Upper lobe of left lung (tissue), 4 donors: ENCODE data around the gene PREX1.

Source experiments
- POLR2A ChIP-seq, 4 donors: fragments of 450-650 bp; IDR thresholded peaks; one replicate each; pipeline ENCODE4 v1.5.1; 2016 to 2017; ENCODE audit warnings: antibody characterized with exemption in 4 of 4, mild to moderate bottlenecking in 2 of 4
- TF ChIP-seq, protein P1 (sequence below), 6 experiments: fragments of 450-650 bp in 4 of 6; fragments of 200-600 bp in 2 of 6; sonication (generic) in 2 of 6; IDR thresholded peaks; one replicate each; pipeline ENCODE4 v1.5.1; 2016 to 2019; ENCODE audit warnings: antibody characterized with exemption in 6 of 6

DNA sequence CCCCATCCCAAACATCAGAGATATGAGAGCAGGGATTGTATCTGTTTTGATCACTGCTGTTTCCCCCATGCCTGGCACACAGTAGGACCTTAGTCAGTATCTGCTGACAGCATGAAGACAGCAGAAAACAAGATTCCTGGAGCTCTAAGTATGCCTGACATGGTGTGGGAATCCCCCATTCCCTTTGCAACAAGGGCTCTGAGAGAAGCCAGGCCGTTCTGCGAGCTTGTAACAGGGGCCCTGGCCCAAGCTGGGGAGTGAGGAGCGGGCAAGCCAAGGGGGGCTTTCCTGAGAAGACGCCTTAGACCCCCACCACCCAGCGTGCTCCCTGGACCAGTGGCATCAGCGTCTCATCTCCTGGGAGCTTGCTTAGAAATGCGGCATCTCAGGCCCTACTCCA is 25.2 kb downstream of the PREX1 start:
- TF ChIP-seq, protein P1, sequence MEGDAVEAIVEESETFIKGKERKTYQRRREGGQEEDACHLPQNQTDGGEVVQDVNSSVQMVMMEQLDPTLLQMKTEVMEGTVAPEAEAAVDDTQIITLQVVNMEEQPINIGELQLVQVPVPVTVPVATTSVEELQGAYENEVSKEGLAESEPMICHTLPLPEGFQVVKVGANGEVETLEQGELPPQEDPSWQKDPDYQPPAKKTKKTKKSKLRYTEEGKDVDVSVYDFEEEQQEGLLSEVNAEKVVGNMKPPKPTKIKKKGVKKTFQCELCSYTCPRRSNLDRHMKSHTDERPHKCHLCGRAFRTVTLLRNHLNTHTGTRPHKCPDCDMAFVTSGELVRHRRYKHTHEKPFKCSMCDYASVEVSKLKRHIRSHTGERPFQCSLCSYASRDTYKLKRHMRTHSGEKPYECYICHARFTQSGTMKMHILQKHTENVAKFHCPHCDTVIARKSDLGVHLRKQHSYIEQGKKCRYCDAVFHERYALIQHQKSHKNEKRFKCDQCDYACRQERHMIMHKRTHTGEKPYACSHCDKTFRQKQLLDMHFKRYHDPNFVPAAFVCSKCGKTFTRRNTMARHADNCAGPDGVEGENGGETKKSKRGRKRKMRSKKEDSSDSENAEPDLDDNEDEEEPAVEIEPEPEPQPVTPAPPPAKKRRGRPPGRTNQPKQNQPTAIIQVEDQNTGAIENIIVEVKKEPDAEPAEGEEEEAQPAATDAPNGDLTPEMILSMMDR (IDR thresholded peaks at IDR 0.05), result no peak
- no peak for TF ChIP-seq POLR2A (IDR thresholded peaks at IDR 0.05)
